ENCODE results near the gene LYRM9.
"Not testable (repeated sequence)": the region's sequence is repeated elsewhere in the genome, so short reads cannot be mapped to it uniquely, and the experiment has no call there.

Gene LYRM9

DNA sequence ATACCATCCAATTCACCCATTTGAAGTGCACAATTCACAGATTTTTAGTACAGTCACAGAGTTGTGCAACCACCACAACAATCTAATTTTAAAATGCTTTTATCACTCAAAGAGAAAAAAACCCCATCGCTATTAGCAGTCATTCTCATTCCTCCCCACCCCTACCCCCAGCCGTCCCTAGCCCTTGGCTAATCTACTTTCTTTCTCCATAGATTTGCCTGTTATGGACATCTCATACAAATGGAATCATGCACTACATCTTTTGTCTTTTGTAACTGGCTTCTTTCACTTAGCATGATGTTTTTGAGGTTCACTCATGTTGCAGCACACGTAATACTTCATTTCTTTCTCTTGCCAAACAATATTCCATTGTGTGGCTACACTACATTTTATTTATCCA lies 20.4 kb downstream of the LYRM9 start:
- no peak for DNase-seq

GRCh38 chr17:27871407-27871806 lies 21.8 kb downstream of the LYRM9 start:
- no peak for DNase-seq

DNA sequence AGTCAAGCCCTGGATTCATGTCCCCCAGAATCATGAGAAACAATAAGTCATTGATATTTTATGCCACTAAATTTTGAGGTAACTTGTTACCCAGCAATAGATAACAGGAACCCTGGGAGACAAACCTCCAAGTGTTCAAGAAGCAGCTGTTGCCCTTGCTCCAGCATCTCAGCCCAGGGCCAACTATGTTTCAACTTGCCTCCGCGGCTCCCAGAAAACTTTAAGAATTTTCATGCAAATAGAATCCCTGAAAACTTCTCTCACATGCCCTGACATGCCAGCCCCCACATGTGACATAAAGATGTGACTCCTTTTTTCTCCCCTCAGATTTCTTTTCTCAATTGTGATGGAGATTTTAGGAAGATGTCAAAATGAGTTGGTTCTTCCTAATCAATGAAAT lies 22.8 kb downstream of the LYRM9 start:
- DNase-seq: no peak

DNA sequence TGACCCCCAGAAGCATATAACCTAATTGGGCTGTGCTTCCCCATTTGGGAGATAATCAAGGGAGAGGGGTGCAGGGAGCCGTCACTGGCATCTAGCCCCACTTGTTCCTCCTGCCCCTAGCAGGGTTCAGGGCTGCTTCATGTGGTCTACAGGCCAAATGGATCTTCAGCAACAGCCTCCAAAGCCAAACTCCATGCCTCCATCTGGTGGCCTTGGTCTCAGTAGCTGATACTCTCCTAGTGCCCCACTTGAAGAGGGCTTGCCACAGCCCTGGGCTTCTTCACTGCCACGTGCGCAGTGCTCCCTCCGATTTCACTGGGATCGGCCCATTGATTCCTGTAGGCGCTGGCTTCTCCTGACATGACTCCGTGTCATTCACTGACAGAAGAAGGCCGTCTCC lies 24.6 kb downstream of the LYRM9 start:
- DNase-seq: no peak

DNA sequence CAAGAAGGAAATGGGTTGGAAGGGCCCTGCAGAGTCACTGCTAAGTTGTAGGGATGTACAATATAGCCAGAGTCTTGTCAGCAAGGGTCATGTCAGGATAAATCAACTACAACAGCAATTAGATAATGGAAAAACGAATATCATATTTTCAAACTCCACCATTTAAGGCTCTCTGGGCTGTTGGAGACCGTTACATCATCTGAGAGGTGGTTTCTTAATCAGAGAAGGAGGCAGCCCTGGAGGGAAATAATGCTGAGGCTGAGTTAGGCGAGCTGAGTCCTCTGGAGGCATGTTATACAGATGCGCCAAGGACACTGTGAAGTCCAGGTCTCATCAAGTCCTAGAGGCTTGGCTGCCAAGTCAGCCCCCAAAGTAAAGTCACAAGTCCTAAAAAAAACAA lies 30.3 kb downstream of the LYRM9 start:
- no peak for DNase-seq

DNA sequence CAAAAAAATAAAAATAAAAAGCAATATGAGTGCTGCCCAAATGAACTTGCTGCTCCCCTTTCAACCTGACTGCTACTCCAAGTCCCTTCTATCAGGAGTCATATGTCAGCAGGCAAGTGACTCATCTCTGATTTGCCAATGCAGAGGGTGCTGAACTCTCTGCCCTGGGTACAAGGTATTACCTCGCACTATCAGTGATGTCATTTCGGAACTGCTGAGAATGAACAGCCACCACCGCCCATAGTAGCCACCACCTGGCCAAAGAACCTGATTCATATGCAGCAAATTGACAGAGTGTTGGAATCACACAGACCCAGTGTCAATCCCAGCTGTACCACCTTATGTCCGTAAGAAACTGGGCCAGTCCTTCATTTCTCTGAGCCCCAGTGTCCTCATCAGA lies 31.2 kb downstream of the LYRM9 start:
- DNase-seq: no peak

- no peak for DNase-seq
Measured at GRCh38 chr17:27860971-27861664, 32.0 kb downstream of the LYRM9 start.

DNA sequence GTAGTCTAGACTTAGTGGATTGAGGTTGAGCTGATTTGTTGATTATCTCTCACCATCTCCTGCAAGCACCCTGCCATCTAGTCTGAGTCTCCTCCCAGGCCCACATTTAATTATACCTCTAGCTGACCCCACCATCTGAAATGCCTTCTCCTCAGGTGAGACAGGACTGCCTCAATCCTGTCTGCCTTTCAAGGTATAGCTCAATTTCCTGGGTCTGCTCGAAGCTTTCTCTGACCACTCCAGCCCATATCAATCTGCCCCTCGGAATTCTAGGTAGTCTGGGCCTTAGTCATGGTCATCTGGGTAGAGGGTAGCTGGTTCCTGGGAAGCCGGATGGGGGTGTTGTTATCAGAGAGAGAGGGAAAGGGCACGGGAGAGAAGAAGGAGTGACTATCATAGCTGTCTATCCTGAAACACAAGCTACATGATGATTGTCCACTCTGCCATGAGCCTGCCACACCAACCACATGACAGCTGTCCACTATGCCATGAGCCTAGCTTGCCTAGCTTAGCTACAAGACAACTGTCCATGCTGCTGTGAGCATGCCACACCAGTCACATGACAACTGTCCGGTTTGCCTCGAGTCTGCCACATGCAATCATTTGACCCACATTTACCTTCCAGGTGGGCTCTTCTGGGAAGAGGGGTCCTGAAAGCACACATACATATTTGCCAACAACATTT lies 34.4 kb downstream of the LYRM9 start:
- no peak for DNase-seq

DNA sequence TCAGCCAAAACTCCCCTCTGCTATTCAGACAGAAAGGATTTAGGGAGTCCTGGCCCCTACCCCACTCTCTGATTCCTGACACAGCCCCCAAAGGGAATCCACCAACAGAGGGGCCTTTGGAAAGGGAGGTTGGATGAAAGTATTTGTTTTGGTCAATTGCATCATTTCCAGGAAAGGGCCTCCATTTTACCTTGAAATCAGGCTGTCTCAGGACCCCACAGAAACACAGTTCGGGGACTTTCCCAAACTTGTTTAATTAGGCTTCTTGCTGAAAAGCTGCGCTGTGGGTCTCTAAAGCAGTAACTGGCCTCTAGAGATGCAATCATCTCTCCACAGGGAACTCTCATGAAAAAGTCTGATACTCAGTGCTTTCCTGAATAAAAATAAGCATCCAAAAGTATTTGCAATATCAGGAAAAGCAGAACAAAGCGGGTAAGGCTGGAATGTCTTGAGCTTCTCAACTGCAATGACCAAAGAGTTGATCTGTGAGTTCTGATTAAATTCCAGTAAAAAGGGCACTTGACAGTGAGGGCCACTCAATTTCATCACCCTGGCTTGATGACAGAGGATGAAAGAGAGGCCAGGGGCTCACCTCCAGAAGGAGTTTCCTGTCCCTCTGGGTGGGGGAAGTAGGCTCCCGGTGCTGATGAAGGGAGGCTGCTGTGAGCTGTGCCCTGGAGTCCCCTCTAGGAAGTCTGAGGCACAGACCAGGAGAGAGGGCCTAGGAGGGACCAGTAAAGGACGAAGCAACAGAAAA lies 36.3 kb downstream of the LYRM9 start:
- DNase-seq: no peak

- no peak for DNase-seq
Measured at GRCh38 chr17:27855454-27855853, 37.7 kb downstream of the LYRM9 start.

DNA sequence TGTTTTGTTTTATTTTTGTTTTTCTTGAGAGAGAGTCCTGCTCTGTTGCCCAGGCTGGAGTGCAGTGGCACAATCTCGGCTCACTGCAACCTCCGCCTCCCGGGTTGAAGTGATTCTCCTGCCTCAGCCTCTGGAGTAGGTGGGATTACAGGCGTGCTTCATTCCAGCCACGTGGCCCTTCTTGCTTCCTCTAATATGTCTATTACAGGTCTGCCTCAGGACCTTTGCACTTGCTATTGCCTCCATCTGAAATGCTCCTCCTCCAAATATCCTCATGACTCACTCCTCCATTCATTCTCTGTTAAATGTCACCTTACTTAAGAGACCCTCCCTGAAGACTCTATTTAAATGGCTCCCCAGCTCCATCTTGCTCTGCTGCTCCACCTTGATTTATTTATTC lies 39.0 kb downstream of the LYRM9 start:
- DNase-seq: no peak

DNA sequence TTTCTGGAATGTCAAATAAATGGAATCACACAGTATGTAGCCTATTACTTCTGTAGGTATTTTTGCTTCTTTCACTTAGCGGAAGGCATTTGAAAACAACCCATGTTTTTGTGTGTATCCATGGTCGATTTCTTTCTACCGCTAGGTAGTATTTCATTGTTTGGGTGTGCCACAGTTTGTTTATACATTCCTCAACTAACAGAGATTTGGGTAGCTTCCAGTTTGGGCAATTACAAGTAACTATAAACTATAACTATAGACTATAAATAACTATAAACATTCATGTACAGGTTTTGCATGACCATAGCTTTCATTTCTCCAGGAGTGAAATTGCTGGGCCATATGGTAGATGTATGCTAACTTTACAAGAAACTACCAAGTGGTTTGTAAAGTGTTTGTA lies 40.1 kb downstream of the LYRM9 start:
- no peak for DNase-seq

GRCh38 chr17:27849474-27850185 lies 43.5 kb downstream of the LYRM9 start:
- DNase-seq: no peak

DNA sequence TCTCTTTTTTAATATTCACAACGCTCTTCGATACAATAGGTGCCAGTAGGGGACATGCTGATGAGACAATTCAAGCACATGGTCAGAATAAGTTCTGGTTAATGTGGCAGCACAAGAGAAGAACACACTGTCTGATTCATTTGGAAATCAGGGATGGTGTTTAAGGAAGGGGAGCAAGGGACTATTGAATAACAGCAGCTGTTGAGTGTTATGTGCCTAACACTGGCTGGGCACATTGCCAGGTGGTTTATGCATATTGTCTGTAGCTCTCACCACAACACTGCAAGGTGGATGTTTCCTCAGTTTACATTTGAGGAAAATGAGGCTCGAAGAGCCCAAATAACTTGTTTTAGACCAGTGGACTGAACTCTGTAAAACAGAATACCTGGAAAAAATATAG lies 44.2 kb downstream of the LYRM9 start:
- DNase-seq: no peak

DNA sequence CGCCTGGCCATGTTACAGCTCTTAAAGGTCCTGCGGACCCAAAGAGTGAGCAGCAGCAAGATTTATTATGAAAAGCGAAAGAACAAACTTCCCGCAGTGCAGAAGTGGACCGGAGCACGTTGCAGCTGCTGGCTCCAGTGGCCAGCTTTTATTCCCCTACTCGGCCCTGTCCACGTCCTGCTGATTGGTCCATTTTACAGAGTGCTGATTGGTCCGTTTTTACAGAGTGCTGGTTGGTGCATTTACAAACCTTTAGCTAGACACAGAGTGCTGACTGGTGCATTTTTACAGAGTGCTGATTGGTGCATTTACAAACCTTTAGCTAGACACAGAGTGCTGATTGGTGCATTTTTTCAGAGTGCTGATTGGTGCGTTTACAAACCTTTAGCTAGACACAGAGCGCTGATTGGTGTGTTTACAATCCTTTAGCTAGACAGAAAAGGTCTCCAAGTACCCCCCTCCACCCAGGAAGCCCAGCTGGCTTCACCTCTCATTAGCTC lies 46.3 kb downstream of the LYRM9 start:
- DNase-seq: not testable (repeated sequence)

DNA sequence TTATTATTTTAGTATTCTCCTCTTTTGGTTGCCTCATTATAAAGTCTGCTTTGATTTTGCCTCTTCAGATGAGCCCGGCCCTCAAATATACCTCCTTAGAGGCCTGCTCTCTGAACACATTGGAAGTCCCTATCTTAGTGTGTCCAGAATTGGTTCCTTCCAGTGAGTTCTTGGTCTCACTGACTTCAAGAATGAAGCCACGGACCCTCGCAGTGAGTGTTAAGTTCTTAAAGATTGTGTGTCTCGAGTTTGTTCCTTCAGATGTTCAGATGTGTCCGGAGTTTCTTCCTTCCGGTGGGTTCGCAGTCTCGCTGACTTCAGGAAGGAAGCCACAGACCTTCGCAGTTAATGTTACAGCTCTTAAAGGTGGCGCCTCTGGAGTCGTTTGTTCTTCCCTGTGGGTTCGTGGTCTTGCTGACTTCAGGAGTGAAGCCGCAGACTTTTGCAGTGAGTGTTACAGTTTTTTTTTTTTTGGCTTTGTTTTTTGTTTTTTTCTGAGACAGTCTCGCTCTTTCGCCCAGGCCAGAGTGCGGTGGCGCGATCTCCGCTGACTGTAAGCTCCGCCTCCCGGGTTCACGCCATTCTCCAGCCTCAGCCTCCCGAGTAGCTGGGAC lies 47.0 kb downstream of the LYRM9 start:
- no peak for DNase-seq

- no peak for DNase-seq
Measured at GRCh38 chr17:27845264-27846041, 47.7 kb downstream of the LYRM9 start.

GRCh38 chr17:27840688-27841087 lies 52.5 kb downstream of the LYRM9 start:
- no peak for DNase-seq

DNA sequence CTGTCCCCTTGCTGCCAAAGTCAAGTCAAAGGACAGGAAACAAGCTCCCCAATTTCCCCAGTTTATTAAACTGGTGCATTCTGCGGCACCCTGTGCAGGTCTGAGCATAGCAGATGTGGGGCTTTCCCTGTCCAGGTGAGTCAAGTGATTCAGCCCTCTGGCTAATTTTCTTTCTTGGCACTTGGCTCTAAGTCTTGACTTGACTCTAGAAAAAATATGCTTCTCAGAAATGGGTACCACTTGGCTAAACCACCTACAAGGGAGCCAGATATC lies 52.8 kb downstream of the LYRM9 start:
- DNase-seq: not testable (repeated sequence)

- not testable (repeated sequence) for DNase-seq
Measured at GRCh38 chr17:27839571-27840405, 53.4 kb downstream of the LYRM9 start.

GRCh38 chr17:27838607-27839006 lies 54.6 kb downstream of the LYRM9 start:
- not testable (repeated sequence) for DNase-seq
